Liver (tissue), 9 donors: ENCODE results near the gene PRSS57. TPM values are rescaled to one million over a fixed set of nuclear protein-coding genes. Genes with fewer than 3 reads are reported as not detected.
A peak's percentile ranks its signal among the peaks of the same experiment; 100 is the strongest.

Experiments used
- DNase-seq: peaks from one replicate; pipeline ENCODE4 v3.0.0-alpha.2; 2017; ENCODE audit warnings: low spot score
- H3K27ac ChIP-seq, 2 donors: one replicate each; pipeline ENCODE4 v1.7.0; 2013; ENCODE audit warnings: inconsistent platforms in 2 of 2, low read length in 2 of 2, control low read depth in 1 of 2, low read depth in 1 of 2, mild to moderate bottlenecking in 1 of 2
- H3K27me3 ChIP-seq, 4 donors: one replicate each; pipeline versions ENCODE4 v1.6.1 to v1.7.0; 2013; ENCODE audit warnings: low read length in 3 of 4, inconsistent platforms in 1 of 4, mild to moderate bottlenecking in 1 of 4, moderate library complexity in 1 of 4; ENCODE audit not compliant: control insufficient read depth in 4 of 4, insufficient read depth in 4 of 4
- H3K36me3 ChIP-seq, 4 donors: one replicate each; pipeline versions ENCODE4 v1.6.1 to v1.7.0; 2013; ENCODE audit warnings: low read length in 3 of 4, mild to moderate bottlenecking in 3 of 4, low read depth in 1 of 4, moderate library complexity in 1 of 4; ENCODE audit not compliant: control insufficient read depth in 4 of 4, insufficient read depth in 3 of 4
- H3K4me1 ChIP-seq, 4 donors: one replicate each; pipeline versions ENCODE4 v1.6.1 to v1.7.0; 2013; ENCODE audit warnings: low read length in 3 of 4, mild to moderate bottlenecking in 3 of 4, moderate library complexity in 1 of 4; ENCODE audit not compliant: control insufficient read depth in 4 of 4, insufficient read depth in 4 of 4
- H3K4me3 ChIP-seq, 3 donors: one replicate each; pipeline versions ENCODE4 v1.6.1 to v1.7.0; 2013; ENCODE audit warnings: low read length in 3 of 3, control low read depth in 1 of 3, low read depth in 1 of 3, mild to moderate bottlenecking in 1 of 3
- H3K9ac ChIP-seq, 2 donors: one replicate each; pipeline ENCODE4 v1.7.0; 2013; ENCODE audit warnings: low read length in 2 of 2, mild to moderate bottlenecking in 2 of 2, moderate library complexity in 2 of 2, control low read depth in 1 of 2, low read depth in 1 of 2
- H3K9me3 ChIP-seq, 4 donors: one replicate each; pipeline versions ENCODE4 v1.6.1 to v1.7.0; 2013; ENCODE audit warnings: low read length in 3 of 4; ENCODE audit not compliant: control insufficient read depth in 4 of 4
- ATF3 ChIP-seq: IDR thresholded peaks from 2 replicates; pipeline ENCODE4 v1.6.1; 2016; ENCODE audit warnings: antibody characterized with exemption
- CTCF ChIP-seq: fragments of 150-350 bp; IDR thresholded peaks from 2 replicates; pipeline ENCODE4 v1.5.1; 2017; ENCODE audit warnings: improper control_type of control experiment, low read depth, low read length; ENCODE audit not compliant: missing input control
- FOXA1 ChIP-seq: IDR thresholded peaks from 2 replicates; pipeline ENCODE4 v1.6.1; 2016; ENCODE audit warnings: antibody characterized with exemption
- FOXA2 ChIP-seq: IDR thresholded peaks from 2 replicates; pipeline ENCODE4 v1.6.1; 2016; ENCODE audit warnings: antibody characterized with exemption
- JUND ChIP-seq, 2 donors: IDR thresholded peaks; 2 replicates each; pipeline ENCODE4 v1.6.1; 2016; ENCODE audit warnings: antibody characterized with exemption in 2 of 2
- MAX ChIP-seq: IDR thresholded peaks from 2 replicates; pipeline ENCODE4 v1.6.1; 2016; ENCODE audit warnings: antibody characterized with exemption
- NR2F2 ChIP-seq: IDR thresholded peaks from 2 replicates; pipeline ENCODE4 v1.6.1; 2016; ENCODE audit warnings: antibody characterized with exemption
- RAD21 ChIP-seq, 2 donors: IDR thresholded peaks; 2 replicates each; pipeline ENCODE4 v1.6.1; 2016; ENCODE audit warnings: antibody characterized with exemption in 2 of 2, mild to moderate bottlenecking in 2 of 2
- REST ChIP-seq: IDR thresholded peaks from 2 replicates; pipeline ENCODE4 v1.6.1; 2016; ENCODE audit warnings: antibody characterized with exemption, mild to moderate bottlenecking
- RXRA ChIP-seq, 2 donors: IDR thresholded peaks; 2 replicates each; pipeline ENCODE4 v1.6.1; 2017 to 2018; ENCODE audit warnings: antibody characterized with exemption in 2 of 2, mild to moderate bottlenecking in 1 of 2
- SP1 ChIP-seq: IDR thresholded peaks from 2 replicates; pipeline ENCODE4 v1.6.1; 2018; ENCODE audit warnings: antibody characterized with exemption, mild to moderate bottlenecking
- YY1 ChIP-seq: IDR thresholded peaks from 2 replicates; pipeline ENCODE4 v1.6.1; 2016; ENCODE audit warnings: antibody characterized with exemption, mild to moderate bottlenecking
- ZBTB33 ChIP-seq: IDR thresholded peaks from 2 replicates; pipeline ENCODE4 v1.6.1; 2016; ENCODE audit warnings: antibody characterized with exemption
- WGBS: extraction: QIAGEN DNeasy Blood & Tissue Kit; methylation state at CpG from one replicate; pipeline ENCODE4 v1.1.7; 2013; 5-methylcytosine and 5-hydroxymethylcytosine counted together
- polyA plus RNA-seq, 2 donors: library from polyadenylated mRNA; stranded (reverse) in 1 of 2; unstranded in 1 of 2; fragments of 200-250 nt in 1 of 2; fragments of >200 nt in 1 of 2; fragmentation: Nextera tagmentation in 1 of 2; extraction: Ambion mirVana in 1 of 2; gene quantifications; one replicate each; pipeline versions ENCODE4 v1.2.1 to v1.2.3, GENCODE V29; 2013 to 2015
- total RNA-seq, 2 donors: library from RNA; depleted of rRNA; stranded (reverse); fragments of >200 nt; gene quantifications; one replicate each; pipeline ENCODE4 v1.2.3, GENCODE V29; 2014
- donor health status: healthy.
- donor health status: healthy.
- donor health status: healthy.
- donor health status: healthy.
- donor health status: healthy.

Gene PRSS57
- total and polyA plus RNA-seq, 4 donors = 0.10 to 12.1 TPM; not detected in 2

GRCh38 chr19:718991-719512, 23.8 kb upstream of the PRSS57 start:
- peaks cover 0 to 7% (median 3%) of the 10 kb centered on the region in 4 donors for H3K4me1 ChIP-seq
- H3K36me3 ChIP-seq = no peaks in the 10 kb centered on the region
- H3K4me3 ChIP-seq = no peak overlapping the region
- 18% methylated on average over 54 of the region's 54 CpGs for WGBS
- TF ChIP-seq RAD21 (IDR thresholded peaks at IDR 0.05) = no peak
- TF ChIP-seq CTCF = no peak
- peak in 1 of 2 donors; percentile 16 for TF ChIP-seq RXRA (IDR thresholded peaks at IDR 0.05)
- no peak overlapping the region for H3K9ac ChIP-seq
- no peak for DNase-seq
- no peaks in the 10 kb centered on the region for H3K9me3 ChIP-seq
- H3K27me3 ChIP-seq = peaks cover 0 to 3% (median 1%) of the 10 kb centered on the region in 4 donors
- no peak overlapping the region for H3K27ac ChIP-seq

- Histone ChIP-seq H3K27me3 (peaks cover 0 to 3% (median 1%) of the 10 kb centered on the region in 4 donors), H3K4me1 (peaks cover 0 to 7% (median 3%) of the 10 kb centered on the region in 4 donors), H3K27ac (no peak overlapping the region), H3K4me3 (no peak overlapping the region), H3K9ac (no peak overlapping the region), H3K36me3 (no peaks in the 10 kb centered on the region), H3K9me3 (no peaks in the 10 kb centered on the region)
- no peak for DNase-seq
- no peak for TF ChIP-seq MAX
- TF ChIP-seq YY1 = no peak
- TF ChIP-seq RAD21 (IDR thresholded peaks at IDR 0.05) = no peak
- no peak for TF ChIP-seq ZBTB33
- TF ChIP-seq NR2F2 = no peak
- TF ChIP-seq SP1 = no peak
- TF ChIP-seq FOXA1 = no peak
- TF ChIP-seq JUND (IDR thresholded peaks at IDR 0.05) = no peak
- no peak for TF ChIP-seq FOXA2
- no peak for TF ChIP-seq REST
- no peak for TF ChIP-seq ATF3
- 55% methylated on average over 23 of the region's 23 CpGs for WGBS
Observed at GRCh38 chr19:718251-718951, 23.1 kb upstream of the PRSS57 start.
